22Rv1 (cell line): Measurements from ENCODE around the gene ADGRL3.

Experiments
- H3K27ac ChIP-seq: fragments of 450-650 bp; 2 replicates; pipeline ENCODE4 v1.5.1; 2017
- CTCF ChIP-seq: fragments of 450-650 bp; IDR thresholded peaks from 2 replicates; pipeline ENCODE4 v1.5.1; 2017; ENCODE audit warnings: mild to moderate bottlenecking
- ZFX ChIP-seq: fragments of 450-650 bp; IDR thresholded peaks from 2 replicates; pipeline ENCODE4 v1.6.1; 2017; ENCODE audit warnings: antibody characterized with exemption, borderline replicate concordance

ADGRL3 gene

DNA sequence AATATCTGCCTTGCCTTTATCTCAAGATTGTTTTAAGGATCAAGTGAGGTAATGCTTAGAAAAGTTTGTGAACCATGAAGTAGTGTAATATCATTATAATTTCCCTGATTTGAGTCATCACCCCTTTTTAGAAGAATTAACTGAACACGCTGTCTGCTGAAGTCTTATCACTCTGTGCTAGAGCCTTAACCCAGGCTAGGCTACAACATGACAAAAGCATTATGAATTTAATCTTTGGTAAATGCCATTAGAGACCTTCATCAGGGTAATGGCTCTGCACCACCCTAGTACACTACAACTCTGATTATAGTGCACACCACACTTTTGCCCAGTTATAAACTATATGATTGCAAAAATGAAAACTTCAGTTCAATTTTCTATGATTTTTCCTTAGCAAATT, 118.3 kb downstream of the ADGRL3 start:
- no peak overlapping the region for H3K27ac ChIP-seq
- TF ChIP-seq CTCF = no peak
- no peak for TF ChIP-seq ZFX

GRCh38 chr4:61319156-61319555, 119.0 kb downstream of the ADGRL3 start:
- no peak overlapping the region for H3K27ac ChIP-seq
- TF ChIP-seq ZFX = no peak
- TF ChIP-seq CTCF = no peak

DNA sequence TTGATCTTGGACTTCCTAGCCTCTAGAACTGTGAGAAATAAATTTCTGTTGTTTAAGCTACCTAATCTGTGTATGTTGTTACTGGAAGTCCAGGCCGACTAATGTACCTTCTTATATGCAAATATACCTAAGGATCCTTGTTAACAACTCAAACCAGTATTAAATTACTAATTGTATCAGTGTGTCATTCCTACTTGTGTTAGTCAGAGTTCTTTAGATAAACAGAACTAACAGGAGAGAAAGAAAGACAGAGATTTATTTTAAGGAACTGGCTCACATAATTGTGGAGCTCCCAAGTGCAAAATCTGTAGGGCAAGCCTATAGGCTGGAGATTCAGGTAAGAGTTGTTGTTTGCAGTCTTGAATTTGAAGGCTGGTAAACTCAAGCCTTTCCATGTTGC, 120.0 kb downstream of the ADGRL3 start:
- H3K27ac ChIP-seq = no peak overlapping the region
- TF ChIP-seq CTCF (no peak), ZFX (no peak)

DNA sequence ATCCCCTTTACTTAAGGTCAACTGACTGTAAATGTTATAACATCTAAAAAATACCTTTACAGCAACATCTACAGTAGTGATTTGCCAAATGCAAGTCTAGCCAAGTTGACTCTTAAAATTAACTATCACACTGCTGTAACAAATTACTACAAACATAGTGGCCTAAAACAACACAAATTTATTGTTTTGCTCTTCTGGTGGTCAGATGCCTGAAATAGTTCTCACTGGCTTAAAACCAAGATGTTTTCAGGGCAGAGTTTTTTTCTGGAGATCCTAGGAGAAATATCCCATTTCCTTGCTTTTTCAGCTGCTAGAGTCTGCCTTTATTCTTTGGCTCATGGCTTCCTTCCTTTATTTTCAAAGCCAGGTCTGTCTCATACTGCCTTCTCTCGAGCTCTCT, 120.5 kb downstream of the ADGRL3 start:
- TF ChIP-seq ZFX = no peak
- no peak for TF ChIP-seq CTCF
- no peak overlapping the region for H3K27ac ChIP-seq

GRCh38 chr4:61332693-61333092, 132.6 kb downstream of the ADGRL3 start:
- no peak overlapping the region for H3K27ac ChIP-seq
- TF ChIP-seq CTCF (no peak), ZFX (no peak)

DNA sequence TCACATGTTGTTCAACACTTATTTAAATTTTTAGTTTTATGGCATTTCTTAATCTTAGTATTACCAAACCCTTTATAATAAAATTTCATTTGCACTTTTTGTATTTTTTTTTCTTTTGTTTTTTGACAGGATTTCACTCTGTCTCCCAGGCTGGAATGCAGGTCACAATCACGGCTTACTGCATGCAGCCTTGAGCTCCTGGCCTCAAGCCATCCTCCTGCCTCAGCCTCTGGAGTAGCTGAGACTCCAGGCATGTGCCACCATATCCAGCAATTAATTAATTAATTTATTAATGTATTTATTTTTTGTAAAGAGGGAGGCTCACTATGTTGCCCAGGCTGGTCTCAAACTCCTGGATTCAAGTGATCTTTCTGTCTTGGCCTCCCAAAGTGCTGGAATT, 133.4 kb downstream of the ADGRL3 start:
- no peak for TF ChIP-seq ZFX
- no peak for TF ChIP-seq CTCF

GRCh38 chr4:61335241-61335763, 135.2 kb downstream of the ADGRL3 start:
- H3K27ac ChIP-seq = no peak overlapping the region
- TF ChIP-seq CTCF = no peak

More for the DNA sequence above, 133.4 kb downstream of the ADGRL3 start:
- H3K27ac ChIP-seq = no peak overlapping the region
